Ovary (tissue), 9 donors: Measurements from ENCODE around the gene SERAC1. TPM values are rescaled to one million over a fixed set of nuclear protein-coding genes. Genes with fewer than 3 reads are reported as not detected.

Experiments used
- DNase-seq, 5 donors: peaks; one replicate each; pipeline ENCODE4 v3.0.0-alpha.2; 2019 to 2020
- H3K27ac ChIP-seq, 2 donors: fragments of 200-600 bp; one replicate each; pipeline versions ENCODE4 v1.5.1 to v1.8.0; 2019 to 2022
- H3K27me3 ChIP-seq: fragments of 200-600 bp; one replicate; pipeline ENCODE4 v1.8.0; 2022
- H3K36me3 ChIP-seq: fragments of 200-600 bp; sonication (generic); one replicate; pipeline ENCODE4 v1.5.1; 2019
- H3K4me1 ChIP-seq: one replicate; pipeline ENCODE4 v1.8.1; 2013; ENCODE audit warnings: mild to moderate bottlenecking, moderate library complexity; ENCODE audit not compliant: insufficient read depth
- H3K4me3 ChIP-seq: fragments of 200-600 bp; sonication (generic); one replicate; pipeline ENCODE4 v1.5.1; 2017
- H3K9me3 ChIP-seq, 2 donors: fragments of 200-600 bp in 1 of 2; sonication (generic) in 1 of 2; one replicate each; pipeline versions ENCODE4 v1.5.1 to v1.8.1; 2013 to 2019; ENCODE audit warnings: mild to moderate bottlenecking in 1 of 2, moderate library complexity in 1 of 2
- CTCF ChIP-seq, 3 donors: fragments of 450-650 bp in 2 of 3; fragments of 200-600 bp in 1 of 3; IDR thresholded peaks; one replicate each; pipeline versions ENCODE4 v1.5.1 to v1.8.0; 2016 to 2022; ENCODE audit warnings: antibody characterized with exemption in 3 of 3, mild to moderate bottlenecking in 1 of 3
- EP300 ChIP-seq: sonication (generic); formaldehyde crosslinking; IDR thresholded peaks from one replicate; pipeline ENCODE4 v1.6.1; 2017; ENCODE audit warnings: antibody characterized with exemption
- POLR2A ChIP-seq: fragments of 450-650 bp; IDR thresholded peaks from one replicate; pipeline ENCODE4 v1.6.1; 2017; ENCODE audit warnings: antibody characterized with exemption, mild to moderate bottlenecking, moderate library complexity
- WGBS, 3 donors: extraction: QIAGEN DNeasy Blood & Tissue Kit in 1 of 3; methylation state at CpG; one replicate each; pipeline versions ENCODE4 v1.1.5 to v1.1.7; 2013 to 2017; 5-methylcytosine and 5-hydroxymethylcytosine counted together
- intact Hi-C, 4 donors: fragments of 100-400 bp; cut with DNase I; formaldehyde crosslinking; loops; one replicate each; pipeline versions ENCODE4 v1.11.0 to v1.15.1; 2022 to 2023
- polyA plus RNA-seq, 2 donors: library from polyadenylated mRNA; stranded (reverse); fragments of 200-250 nt in 1 of 2; fragments of 350-450 nt in 1 of 2; fragmentation: Illumina TruSeq in 1 of 2; extraction: RNeasy Lipid Tissue Mini Kit (QIAGEN cat#74804) in 1 of 2; gene quantifications; one replicate each; pipeline ENCODE4 v1.2.3, GENCODE V29; 2013 to 2014
- total RNA-seq, 7 donors: library from RNA; depleted of rRNA in 2 of 7; stranded (reverse); fragments of >200 nt in 2 of 7; fragmentation: NEBNext Ultra II Directional in 3 of 7; extraction: Animal tissue kit (Norgen Biotek cat#: 25700) in 3 of 7; gene quantifications; one replicate each; pipeline versions ENCODE4 v1.1.0 to v1.2.4, GENCODE V29; 2016 to 2023
- donor health status: DM: no; HTN: no; CAD: no; lungs with moderate emphysema.
- donor health status: DM: no; HTN: no; CAD: no.
- donor health status: Bipolar disorder and iron deficiency.
- donor health status: DM: yes; HTN: yes; CAD: no.
- donor health status: DM: no; HTN: no; CAD: no.
- donor health status: DM: yes; HTN: yes; CAD: no.

The SERAC1 gene
- total and polyA plus RNA-seq, 9 donors: 3.7 to 11.9 (median 6.3) TPM

GRCh38 chr6:158194487-158195280, 26.6 kb upstream of the SERAC1 start:
- no peaks in the 10 kb centered on the region for H3K27me3 ChIP-seq
- no peaks in the 10 kb centered on the region for H3K36me3 ChIP-seq
- WGBS, 3 donors: 92 to 94% (median 94%) methylated on average over 4 of the region's 4 CpGs
- intact Hi-C loops: no loop called here
- no peak overlapping the region for H3K27ac ChIP-seq
- DNase-seq: no peak
- H3K4me1 ChIP-seq: peaks cover 6% of the 10 kb centered on the region
- H3K9me3 ChIP-seq: no peaks in the 10 kb centered on the region
- no peak for TF ChIP-seq EP300
- no peak overlapping the region for H3K4me3 ChIP-seq

DNA sequence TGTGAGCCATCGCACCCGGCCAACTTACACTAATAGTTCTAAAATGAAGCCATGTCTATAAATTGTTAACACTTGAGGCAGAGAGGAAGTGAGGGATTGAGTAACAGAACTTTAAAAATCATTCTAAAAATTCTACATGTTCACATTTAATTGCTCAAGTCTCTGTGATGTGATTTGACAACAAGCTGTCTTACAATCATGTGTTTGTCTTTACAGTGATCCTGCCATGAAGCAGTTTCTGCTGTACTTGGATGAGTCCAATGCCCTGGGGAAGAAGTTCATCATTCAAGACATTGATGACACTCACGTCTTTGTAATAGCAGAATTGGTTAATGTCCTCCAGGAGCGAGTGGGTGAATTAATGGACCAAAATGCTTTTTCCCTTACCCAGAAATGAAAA, 23.7 kb upstream of the SERAC1 start:
- intact Hi-C loops: no loop called here
- Histone ChIP-seq H3K4me3 (no peak overlapping the region), H3K4me1 (peaks cover 5% of the 10 kb centered on the region), H3K27ac (no peak overlapping the region), H3K27me3 (no peaks in the 10 kb centered on the region), H3K36me3 (no peaks in the 10 kb centered on the region), H3K9me3 (no peaks in the 10 kb centered on the region)
- TF ChIP-seq CTCF (IDR thresholded peaks at IDR 0.05) (no peak), EP300 (no peak), POLR2A (no peak)
- WGBS, 3 donors: 97 to 98% (median 98%) methylated on average over 4 of the region's 4 CpGs
- DNase-seq: no peak

GRCh38 chr6:158191032-158191431, 23.0 kb upstream of the SERAC1 start:
- H3K9me3 ChIP-seq: no peaks in the 10 kb centered on the region
- intact Hi-C loops: no loop called here
- WGBS, 3 donors: 6 to 24% (median 6%) methylated on average over 1 of the region's 1 CpG
- H3K4me3 ChIP-seq: no peak overlapping the region
- no peak overlapping the region for H3K27ac ChIP-seq
- no peaks in the 10 kb centered on the region for H3K36me3 ChIP-seq
- peaks cover 5% of the 10 kb centered on the region for H3K4me1 ChIP-seq
- TF ChIP-seq POLR2A: no peak
- TF ChIP-seq CTCF (IDR thresholded peaks at IDR 0.05): no peak
- no peak for TF ChIP-seq EP300
- H3K27me3 ChIP-seq: no peaks in the 10 kb centered on the region
- no peak for DNase-seq

GRCh38 chr6:158188591-158188990, 20.5 kb upstream of the SERAC1 start:
- TF ChIP-seq POLR2A (no peak), CTCF (IDR thresholded peaks at IDR 0.05) (no peak), EP300 (no peak)
- no peak for DNase-seq
- Histone ChIP-seq H3K36me3 (no peaks in the 10 kb centered on the region), H3K4me1 (peaks cover 5% of the 10 kb centered on the region), H3K4me3 (no peak overlapping the region), H3K27ac (no peak overlapping the region), H3K9me3 (no peaks in the 10 kb centered on the region), H3K27me3 (no peaks in the 10 kb centered on the region)
- intact Hi-C loops: no loop called here
- 97 to 99% (median 99%) methylated on average over 3 of the region's 3 CpGs for WGBS, 3 donors

DNA sequence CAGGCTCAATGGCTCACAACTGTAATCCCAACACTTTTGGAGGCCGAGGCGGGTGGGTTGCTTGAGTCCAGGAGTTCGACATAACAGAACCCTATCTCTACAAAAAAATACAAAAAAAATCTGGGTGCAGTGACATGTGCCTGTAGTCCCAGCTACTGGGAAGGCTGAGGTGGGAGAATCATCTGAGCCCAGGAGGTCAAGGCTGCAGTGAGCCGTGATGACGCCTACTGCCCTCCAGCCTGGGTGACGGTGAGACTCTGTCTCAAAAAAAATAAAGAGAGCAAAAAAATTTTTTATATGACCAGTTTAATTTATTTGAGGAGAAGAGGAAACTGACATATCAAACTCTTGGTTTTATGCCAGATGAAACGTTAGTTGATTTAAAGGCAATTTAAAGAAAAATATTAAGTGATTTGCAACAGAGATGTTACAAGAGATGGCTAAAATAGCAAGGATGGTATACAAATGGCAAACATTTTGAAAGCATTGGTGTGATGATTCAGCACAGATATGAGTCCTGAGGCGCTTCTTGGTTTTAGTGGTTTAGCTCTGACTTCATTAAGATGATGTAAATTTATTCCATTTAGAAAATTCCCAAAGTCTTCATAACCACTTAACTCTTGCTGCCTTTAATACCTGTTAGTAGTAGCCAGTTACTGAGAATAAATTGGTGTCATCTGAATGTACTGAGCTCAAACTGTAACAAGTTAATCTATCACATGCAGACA, 17.8 kb upstream of the SERAC1 start:
- intact Hi-C loops: no loop called here
- Histone ChIP-seq H3K27me3 (no peaks in the 10 kb centered on the region), H3K36me3 (no peaks in the 10 kb centered on the region), H3K9me3 (no peaks in the 10 kb centered on the region), H3K4me3 (no peak overlapping the region), H3K4me1 (peaks cover 3% of the 10 kb centered on the region), H3K27ac (no peak overlapping the region)
- no peak for DNase-seq
- TF ChIP-seq POLR2A (no peak), EP300 (no peak)
- WGBS, 3 donors: 85 to 90% (median 89%) methylated on average over 8 of the region's 8 CpGs
